GM12892 (cell line): Measurements from ENCODE around the gene GINS2.

Experiments used
- POLR2AphosphoS5 ChIP-seq: IDR thresholded peaks from 2 replicates; pipeline ENCODE4 v1.6.1; 2011; ENCODE audit warnings: low read depth, low read length, control low read depth
- TAF1 ChIP-seq: IDR thresholded peaks from 2 replicates; pipeline ENCODE4 v1.6.1; 2011; ENCODE audit warnings: low read depth, mild to moderate bottlenecking, control low read depth, low read length, borderline replicate concordance

DNA sequence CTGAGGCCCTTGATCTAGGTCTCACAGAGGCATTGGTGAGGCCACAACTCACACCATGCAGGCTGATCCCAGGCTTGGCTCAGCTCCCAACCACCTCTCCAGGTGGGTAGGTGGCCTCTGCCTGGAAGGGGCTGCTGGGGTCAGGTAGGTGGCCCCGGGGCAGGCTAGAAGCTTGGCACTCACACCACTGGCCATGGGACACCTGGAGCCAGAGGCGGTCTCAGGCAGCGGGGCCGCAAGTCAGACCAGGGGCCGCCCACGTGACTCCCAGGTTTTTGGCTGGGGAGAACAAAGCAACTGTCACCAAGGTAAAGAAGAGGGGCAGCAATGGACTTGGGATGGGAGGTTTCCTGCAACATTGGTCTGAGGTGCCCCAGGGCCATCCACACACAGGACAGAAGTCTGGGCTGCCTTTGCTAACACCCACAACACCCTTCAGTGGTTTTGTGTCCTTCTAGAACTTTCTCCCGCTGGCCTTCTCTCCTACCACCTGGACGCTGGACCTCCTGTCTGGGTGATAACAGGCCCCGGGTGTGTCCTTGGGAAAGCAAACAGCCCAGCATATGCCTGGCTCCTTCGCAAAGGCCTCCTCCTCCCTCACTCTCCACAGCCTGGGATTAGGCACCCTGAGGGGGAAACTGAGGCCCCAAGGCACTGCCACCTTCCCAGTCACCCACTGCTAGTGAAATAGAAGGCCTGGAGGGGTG lies 45.7 kb upstream of the GINS2 start:
- TF ChIP-seq POLR2AphosphoS5 (no peak), TAF1 (no peak)
